Stimulated activated CD4-positive, alpha-beta T cell treated with anti-CD3 and anti-CD28 coated beads, Interleukin-15, amount 100 ng/mL, for 48 hours (primary cell): Measurements from ENCODE around the gene NR2E1.

Source experiments
- DNase-seq, 2 donors: peaks; one replicate each; pipeline ENCODE4 v3.0.0-alpha.2; 2020; ENCODE audit warnings: low read depth in 2 of 2

Gene NR2E1

GRCh38 chr6:108156180-108156937 lies 9.5 kb upstream of the NR2E1 start:
- no peak for DNase-seq

GRCh38 chr6:108156938-108157233 lies 8.9 kb upstream of the NR2E1 start:
- DNase-seq: no peak

GRCh38 chr6:108157234-108157980 lies 8.4 kb upstream of the NR2E1 start:
- DNase-seq: no peak

GRCh38 chr6:108157981-108158525 lies 7.8 kb upstream of the NR2E1 start:
- DNase-seq: no peak

GRCh38 chr6:108159981-108160380 lies 5.8 kb upstream of the NR2E1 start:
- no peak for DNase-seq

GRCh38 chr6:108161724-108162282 lies 4.0 kb upstream of the NR2E1 start:
- DNase-seq: no peak

GRCh38 chr6:108163267-108163643 lies 2.6 kb upstream of the NR2E1 start:
- DNase-seq: no peak

GRCh38 chr6:108163644-108164542 lies 1.9 kb upstream of the NR2E1 start:
- no peak for DNase-seq

- DNase-seq: no peak
Observed at GRCh38 chr6:108164543-108164814, 1.3 kb upstream of the NR2E1 start.

GRCh38 chr6:108164815-108165706 lies 761 bp upstream of the NR2E1 start:
- no peak for DNase-seq

- DNase-seq: no peak
Observed at GRCh38 chr6:108166664-108167448, 1.0 kb downstream of the NR2E1 start.

GRCh38 chr6:108167449-108168089 lies 1.7 kb downstream of the NR2E1 start:
- DNase-seq: no peak

GRCh38 chr6:108168090-108168463 lies 2.3 kb downstream of the NR2E1 start:
- no peak for DNase-seq

- DNase-seq: no peak
Observed at GRCh38 chr6:108168501-108169463, 3.0 kb downstream of the NR2E1 start.

GRCh38 chr6:108169464-108170331 lies 3.9 kb downstream of the NR2E1 start:
- DNase-seq: no peak

- no peak for DNase-seq
Observed at GRCh38 chr6:108170332-108171290, 4.8 kb downstream of the NR2E1 start.
